GM12878 (cell line): ENCODE measurements around the gene CLSTN2. TPM values are rescaled to one million over a fixed set of nuclear protein-coding genes. Genes with fewer than 3 reads are reported as not detected.

Source experiments
- ATAC-seq: fragments of 200-7000 bp; cut with Tn5 transposase; 3 replicates; pipeline ENCODE4 v1.9.1; 2020; ENCODE audit warnings: mild to moderate bottlenecking, moderate library complexity
- BruUV-seq: library from RNA; stranded (reverse); fragments of 400-500 nt; replicated peaks from 2 replicates; lab custom pipeline; 2021; lab: Mats Ljungman, UMichigan
- CTCF ChIA-PET: fragments of 300-600 bp; sonication (Branson Sonifier 250); formaldehyde crosslinking; extraction: SDS; loops from one replicate; lab custom pipeline; 2021; ENCODE audit warnings: inconsistent platforms; lab: Yijun Ruan, JAX
- POLR2A ChIA-PET: fragments of 350-600 bp; formaldehyde crosslinking; extraction: SDS; loops from one replicate; lab custom pipeline; 2021; ENCODE audit warnings: inconsistent platforms; lab: Charles Lee
- RAD21 ChIA-PET: fragments of 300-600 bp; sonication (Branson Sonifier 250); formaldehyde crosslinking; loops from one replicate; lab custom pipeline; 2023; ENCODE audit warnings: antibody characterized with exemption; ENCODE audit not compliant: unreplicated experiment; lab: Charles Lee
- SMC1A ChIA-PET: fragments of 300-600 bp; sonication (Branson Sonifier 250); formaldehyde crosslinking; loops from one replicate; lab custom pipeline; 2023; ENCODE audit not compliant: unreplicated experiment, uncharacterized antibody; lab: Charles Lee
- DNase-seq: peaks from one replicate; pipeline ENCODE4 v3.0.0-alpha.2; 2011; ENCODE audit warnings: low read depth, low spot score
- FAIRE-seq: peaks from 3 replicates; lab custom pipeline; 2011; peaks lifted over from hg19 to GRCh38; lab: Jason Lieb, UNC
- H2AFZ ChIP-seq: 2 replicates; pipeline ENCODE4 v1.6.0; 2011; ENCODE audit warnings: low read depth, low read length, control low read depth; ENCODE audit not compliant: control insufficient read depth
- H3K27ac ChIP-seq: 2 replicates; pipeline ENCODE4 v1.5.1; 2011; ENCODE audit warnings: control low read depth; ENCODE audit not compliant: control insufficient read depth, insufficient read depth
- H3K27me3 ChIP-seq, 2 experiments: replicated peaks in 1 of 2; 2 replicates each; pipeline versions ENCODE4 v1.6.0 to v1.6.1; 2011; ENCODE audit warnings: low read length in 1 of 2; ENCODE audit not compliant: control insufficient read depth in 2 of 2, insufficient read depth in 2 of 2
- H3K36me3 ChIP-seq, 2 experiments: 2 replicates each; pipeline ENCODE4 v1.5.1; 2011; ENCODE audit warnings: low read length in 1 of 2; ENCODE audit not compliant: control insufficient read depth in 2 of 2, insufficient read depth in 2 of 2
- H3K4me1 ChIP-seq: 2 replicates; pipeline ENCODE4 v1.6.1; 2011; ENCODE audit warnings: mild to moderate bottlenecking, low read length, moderate library complexity, mixed read lengths; ENCODE audit not compliant: control insufficient read depth, insufficient read depth
- H3K4me2 ChIP-seq: 2 replicates; pipeline ENCODE4 v1.6.0; 2011; ENCODE audit warnings: control low read depth; ENCODE audit not compliant: control insufficient read depth, insufficient read depth
- H3K4me3 ChIP-seq: fragments of 200-600 bp; sonication (generic); 2 replicates; pipeline ENCODE4 v1.5.1; 2016
- H3K79me2 ChIP-seq: 2 replicates; pipeline ENCODE4 v1.6.0; 2011; ENCODE audit warnings: low read length; ENCODE audit not compliant: control insufficient read depth, insufficient read depth
- H3K9ac ChIP-seq: 2 replicates; pipeline ENCODE4 v1.8.0; 2011; ENCODE audit warnings: low read length, control low read depth, mixed read lengths; ENCODE audit not compliant: control insufficient read depth, insufficient read depth
- H3K9me3 ChIP-seq: replicated peaks from 3 replicates; pipeline ENCODE4 v1.5.1; 2011; ENCODE audit warnings: mild to moderate bottlenecking, low read length; ENCODE audit not compliant: control insufficient read depth, insufficient read depth
- H4K20me1 ChIP-seq: 2 replicates; pipeline ENCODE4 v1.6.0; 2011; ENCODE audit not compliant: control insufficient read depth, insufficient read depth
- CHD1 ChIP-seq: IDR thresholded peaks from 2 replicates; pipeline ENCODE4 v1.6.1; 2012; ENCODE audit warnings: low read depth, low read length, improper control_type of control experiment
- CHD2 ChIP-seq: IDR thresholded peaks from 2 replicates; pipeline ENCODE4 v1.6.1; 2011; ENCODE audit warnings: low read depth, low read length, improper control_type of control experiment, borderline replicate concordance
- DPF2 ChIP-seq: fragments of 450-650 bp; IDR thresholded peaks from 2 replicates; pipeline ENCODE4 v1.6.1; 2017; ENCODE audit warnings: mild to moderate bottlenecking
- FOXK2 ChIP-seq: fragments of 450-650 bp; IDR thresholded peaks from 2 replicates; pipeline ENCODE4 v1.6.1; 2017; ENCODE audit warnings: mild to moderate bottlenecking, moderate library complexity
- KAT2A ChIP-seq: conservative IDR thresholded peaks from 2 replicates; pipeline ENCODE4 v1.6.1; 2011; ENCODE audit warnings: low read depth, low read length; ENCODE audit not compliant: control insufficient read depth
- PAX5 ChIP-seq: IDR thresholded peaks from 2 replicates; pipeline ENCODE4 v1.6.1; 2011; ENCODE audit warnings: low read depth, low read length, borderline replicate concordance
- SMAD1 ChIP-seq: fragments of 450-650 bp; IDR thresholded peaks from 2 replicates; pipeline ENCODE4 v1.6.1; 2018; ENCODE audit warnings: mild to moderate bottlenecking, low read depth; ENCODE audit not compliant: partially characterized antibody
- ZBED1 ChIP-seq: IDR thresholded peaks from 2 replicates; pipeline ENCODE4 v1.6.1; 2016; ENCODE audit warnings: borderline replicate concordance
- WGBS: methylation state at CpG from one replicate; pipeline ENCODE4 v1.1.6; 2016; ENCODE audit warnings: low lambda C conversion rate; ENCODE audit not compliant: insufficient replicate concordance, insufficient coverage; ENCODE audit errors: missing lambda C conversion rate; 5-methylcytosine and 5-hydroxymethylcytosine counted together
- in situ Hi-C: fragments of 300-500 bp; cut with MboI; formaldehyde crosslinking; loops from 9 replicates; pipeline ENCODE4 v1.14.3; 2018; ENCODE audit warnings: mixed read lengths
- intact Hi-C: fragments of 100-400 bp; cut with micrococcal nuclease; formaldehyde crosslinking; loops from one replicate; pipeline ENCODE4 v1.14.2; 2022; ENCODE audit not compliant: unreplicated experiment
- polyA plus RNA-seq, 11 experiments: library from polyadenylated mRNA; depleted of rRNA in 4 of 11; unstranded in 6 of 11; stranded (reverse) in 5 of 11; fragments of >200 nt; fragmentation: Nextera tagmentation in 4 of 11; fragmentation: Illumina TruSeq in 1 of 11; extraction: Ambion mirVana in 4 of 11; extraction: Trizol in 1 of 11; gene quantifications; 1 replicate in 1 of 11; 2 replicates in 10 of 11; pipeline versions ENCODE4 v1.2.1 to v1.2.3, GENCODE V29; 2011 to 2016; ENCODE audit warnings: inconsistent platforms in 2 of 11, missing spikeins in 2 of 11, low read depth in 1 of 11
- total RNA-seq, 4 experiments: library from RNA; depleted of rRNA in 3 of 4; stranded (reverse); fragments of >200 nt in 3 of 4; fragmentation: Illumina TruSeq in 1 of 4; extraction: Trizol in 1 of 4; gene quantifications; 2 replicates each; pipeline versions ENCODE4 v1.2.1 to v1.2.3, GENCODE V29; 2013 to 2021
- TF ChIP-seq, protein P1 (sequence below): fragments of 450-650 bp; formaldehyde crosslinking; IDR thresholded peaks from 2 replicates; pipeline ENCODE4 v1.4.0; 2020; ENCODE audit warnings: mild to moderate bottlenecking, moderate library complexity

Gene CLSTN2
- total and polyA plus RNA-seq, 10 of the 15 experiments (the other 5 are each of a cell fraction or from before 2014, with no cell fraction given) = under 0.01 to 0.10 (median under 0.01) TPM; not detected in 5

DNA sequence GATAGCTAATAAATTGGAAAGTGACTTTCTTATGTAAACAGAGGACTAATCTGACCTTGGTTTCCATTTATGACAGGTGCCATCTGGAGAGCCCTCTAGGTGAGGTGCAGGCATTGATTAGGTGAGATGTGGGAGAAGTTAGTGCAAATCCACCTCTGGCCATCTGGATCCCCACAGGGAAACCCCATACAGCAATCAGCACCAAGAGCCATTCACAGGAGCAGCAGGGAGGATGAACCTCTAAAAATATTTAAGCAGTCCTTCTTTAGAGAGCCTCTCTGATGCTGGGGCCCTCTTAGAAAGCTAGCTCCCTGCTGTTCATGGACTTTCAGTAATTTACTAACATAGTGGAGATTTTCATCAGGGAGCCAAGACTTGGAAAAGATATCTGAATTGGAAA lies 69.3 kb downstream of the CLSTN2 start:
- intact Hi-C loops = no loop called here
- no peak overlapping the region for H3K4me2 ChIP-seq
- ChIA-PET CTCF (no interaction called here), RAD21 (no interaction called here), SMC1A (no interaction called here), POLR2A (no interaction called here)
- H3K4me3 ChIP-seq = no peak overlapping the region
- H3K36me3 ChIP-seq = no peaks in the 10 kb centered on the region
- no peaks in the 10 kb centered on the region for H3K4me1 ChIP-seq
- H3K9me3 ChIP-seq = no peaks in the 10 kb centered on the region
- FAIRE-seq (no peak), DNase-seq (no peak), ATAC-seq (no peak)
- no peak overlapping the region for H2AFZ ChIP-seq
- no peak overlapping the region for H3K27ac ChIP-seq
- in situ Hi-C loops = no loop called here
- BruUV-seq = no TSS peak
- H3K9ac ChIP-seq = no peak overlapping the region
- no peaks in the 10 kb centered on the region for H4K20me1 ChIP-seq
- H3K27me3 ChIP-seq = no peaks in the 10 kb centered on the region; a peak in 1 of 4 replicates
- no peak for TF ChIP-seq PAX5
- no peak for TF ChIP-seq SMAD1
- no peak for TF ChIP-seq CHD1
- TF ChIP-seq DPF2 = no peak
- no peak for TF ChIP-seq CHD2
- TF ChIP-seq KAT2A = no peak
- no peak for TF ChIP-seq ZBED1
- H3K79me2 ChIP-seq = no peaks in the 10 kb centered on the region

GRCh38 chr3:140006331-140006730 lies 71.3 kb downstream of the CLSTN2 start:
- DNase-seq = no peak
- Histone ChIP-seq H3K9me3 (no peaks in the 10 kb centered on the region), H3K4me2 (no peak overlapping the region), H3K79me2 (no peaks in the 10 kb centered on the region), H3K4me1 (no peaks in the 10 kb centered on the region), H3K27ac (no peak overlapping the region), H3K4me3 (no peak overlapping the region), H3K36me3 (no peaks in the 10 kb centered on the region), H3K9ac (no peak overlapping the region), H4K20me1 (no peaks in the 10 kb centered on the region), H3K27me3 (no peaks in the 10 kb centered on the region; a peak in 1 of 4 replicates), H2AFZ (no peak overlapping the region)
- ChIA-PET RAD21 (no interaction called here), CTCF (no interaction called here), SMC1A (no interaction called here), POLR2A (no interaction called here)
- in situ Hi-C loops = no loop called here
- TF ChIP-seq FOXK2 = no peak
- TF ChIP-seq, protein P1, sequence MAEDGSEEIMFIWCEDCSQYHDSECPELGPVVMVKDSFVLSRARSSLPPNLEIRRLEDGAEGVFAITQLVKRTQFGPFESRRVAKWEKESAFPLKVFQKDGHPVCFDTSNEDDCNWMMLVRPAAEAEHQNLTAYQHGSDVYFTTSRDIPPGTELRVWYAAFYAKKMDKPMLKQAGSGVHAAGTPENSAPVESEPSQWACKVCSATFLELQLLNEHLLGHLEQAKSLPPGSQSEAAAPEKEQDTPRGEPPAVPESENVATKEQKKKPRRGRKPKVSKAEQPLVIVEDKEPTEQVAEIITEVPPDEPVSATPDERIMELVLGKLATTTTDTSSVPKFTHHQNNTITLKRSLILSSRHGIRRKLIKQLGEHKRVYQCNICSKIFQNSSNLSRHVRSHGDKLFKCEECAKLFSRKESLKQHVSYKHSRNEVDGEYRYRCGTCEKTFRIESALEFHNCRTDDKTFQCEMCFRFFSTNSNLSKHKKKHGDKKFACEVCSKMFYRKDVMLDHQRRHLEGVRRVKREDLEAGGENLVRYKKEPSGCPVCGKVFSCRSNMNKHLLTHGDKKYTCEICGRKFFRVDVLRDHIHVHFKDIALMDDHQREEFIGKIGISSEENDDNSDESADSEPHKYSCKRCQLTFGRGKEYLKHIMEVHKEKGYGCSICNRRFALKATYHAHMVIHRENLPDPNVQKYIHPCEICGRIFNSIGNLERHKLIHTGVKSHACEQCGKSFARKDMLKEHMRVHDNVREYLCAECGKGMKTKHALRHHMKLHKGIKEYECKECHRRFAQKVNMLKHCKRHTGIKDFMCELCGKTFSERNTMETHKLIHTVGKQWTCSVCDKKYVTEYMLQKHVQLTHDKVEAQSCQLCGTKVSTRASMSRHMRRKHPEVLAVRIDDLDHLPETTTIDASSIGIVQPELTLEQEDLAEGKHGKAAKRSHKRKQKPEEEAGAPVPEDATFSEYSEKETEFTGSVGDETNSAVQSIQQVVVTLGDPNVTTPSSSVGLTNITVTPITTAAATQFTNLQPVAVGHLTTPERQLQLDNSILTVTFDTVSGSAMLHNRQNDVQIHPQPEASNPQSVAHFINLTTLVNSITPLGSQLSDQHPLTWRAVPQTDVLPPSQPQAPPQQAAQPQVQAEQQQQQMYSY (CRISPR knock-in tag) = no peak
- BruUV-seq = no TSS peak
- intact Hi-C loops = no loop called here
- FAIRE-seq = no peak
- 3% methylated on average over 2 of the region's 2 CpGs for WGBS
- ATAC-seq = no peak
